Upper lobe of left lung (tissue), 4 donors: ENCODE results near the gene FAM234A.

Experiments
- CTCF ChIP-seq, 6 experiments: fragments of 450-650 bp in 4 of 6; fragments of 200-600 bp in 2 of 6; sonication (generic) in 2 of 6; IDR thresholded peaks; one replicate each; pipeline ENCODE4 v1.5.1; 2016 to 2019; ENCODE audit warnings: antibody characterized with exemption in 6 of 6
- POLR2A ChIP-seq, 4 donors: fragments of 450-650 bp; IDR thresholded peaks; one replicate each; pipeline ENCODE4 v1.5.1; 2016 to 2017; ENCODE audit warnings: antibody characterized with exemption in 4 of 4, mild to moderate bottlenecking in 2 of 4

- TF ChIP-seq CTCF (IDR thresholded peaks at IDR 0.05) (no peak), POLR2A (IDR thresholded peaks at IDR 0.05) (no peak)
Observed at GRCh38 chr16:192686-193085, 41.9 kb upstream of the FAM234A start.
